Mucosa of rectum (tissue), 2 donors: ENCODE data around the gene KCNG3.

ENCODE experiments used
- H3K27ac ChIP-seq, 2 donors: one replicate each; pipeline ENCODE4 v1.7.0; 2013; ENCODE audit warnings: inconsistent platforms in 2 of 2, low read depth in 2 of 2, low read length in 2 of 2
- H3K27me3 ChIP-seq, 2 donors: one replicate each; pipeline ENCODE4 v1.7.0; 2013; ENCODE audit warnings: low read length in 2 of 2; ENCODE audit not compliant: control insufficient read depth in 2 of 2, insufficient read depth in 2 of 2
- H3K36me3 ChIP-seq, 2 donors: one replicate each; pipeline ENCODE4 v1.7.0; 2013; ENCODE audit warnings: low read length in 2 of 2; ENCODE audit not compliant: control insufficient read depth in 2 of 2, insufficient read depth in 2 of 2
- H3K4me1 ChIP-seq, 2 donors: one replicate each; pipeline ENCODE4 v1.7.0; 2013; ENCODE audit warnings: low read length in 2 of 2, mild to moderate bottlenecking in 1 of 2; ENCODE audit not compliant: control insufficient read depth in 2 of 2, insufficient read depth in 2 of 2
- H3K4me3 ChIP-seq, 2 donors: one replicate each; pipeline ENCODE4 v1.7.0; 2013; ENCODE audit warnings: low read length in 2 of 2
- H3K9ac ChIP-seq, 2 donors: one replicate each; pipeline ENCODE4 v1.7.0; 2013; ENCODE audit warnings: low read length in 2 of 2, low read depth in 1 of 2, mild to moderate bottlenecking in 1 of 2
- H3K9me3 ChIP-seq, 2 donors: one replicate each; pipeline ENCODE4 v1.7.0; 2013; ENCODE audit warnings: low read length in 2 of 2; ENCODE audit not compliant: control insufficient read depth in 2 of 2
- donor health status: healthy.
- donor health status: Normal muscosa, but diverticular disease.

KCNG3 gene

GRCh38 chr2:42452545-42452944, 41.2 kb downstream of the KCNG3 start:
- no peak overlapping the region for H3K4me3 ChIP-seq
- H3K9ac ChIP-seq = no peak overlapping the region
- H3K9me3 ChIP-seq = no peaks in the 10 kb centered on the region
- H3K36me3 ChIP-seq = no peaks in the 10 kb centered on the region
- no peaks in the 10 kb centered on the region for H3K4me1 ChIP-seq
- H3K27me3 ChIP-seq = no peaks in the 10 kb centered on the region
- no peak overlapping the region for H3K27ac ChIP-seq

GRCh38 chr2:42450136-42450535, 43.6 kb downstream of the KCNG3 start:
- no peaks in the 10 kb centered on the region for H3K27me3 ChIP-seq
- H3K27ac ChIP-seq = no peak overlapping the region
- H3K4me1 ChIP-seq = peaks cover 0 to 6% of the 10 kb centered on the region in 2 donors
- H3K9ac ChIP-seq = no peak overlapping the region
- H3K36me3 ChIP-seq = no peaks in the 10 kb centered on the region
- no peak overlapping the region for H3K4me3 ChIP-seq
- no peaks in the 10 kb centered on the region for H3K9me3 ChIP-seq

GRCh38 chr2:42449163-42450087, 44.4 kb downstream of the KCNG3 start:
- Histone ChIP-seq H3K9ac (no peak overlapping the region), H3K27ac (no peak overlapping the region), H3K36me3 (no peaks in the 10 kb centered on the region), H3K4me1 (peaks cover 0 to 6% of the 10 kb centered on the region in 2 donors), H3K4me3 (no peak overlapping the region), H3K9me3 (no peaks in the 10 kb centered on the region), H3K27me3 (no peaks in the 10 kb centered on the region)

- Histone ChIP-seq H3K4me1 (peaks cover 0 to 6% of the 10 kb centered on the region in 2 donors), H3K27me3 (no peaks in the 10 kb centered on the region), H3K27ac (no peak overlapping the region), H3K36me3 (no peaks in the 10 kb centered on the region), H3K4me3 (no peak overlapping the region), H3K9me3 (no peaks in the 10 kb centered on the region), H3K9ac (no peak overlapping the region)
Observed at GRCh38 chr2:42448163-42448562, 45.6 kb downstream of the KCNG3 start.

GRCh38 chr2:42446503-42447271, 47.1 kb downstream of the KCNG3 start:
- no peaks in the 10 kb centered on the region for H3K36me3 ChIP-seq
- no peaks in the 10 kb centered on the region for H3K9me3 ChIP-seq
- no peak overlapping the region for H3K4me3 ChIP-seq
- peak overlapping the region; percentile 27 to 58 for H3K27ac ChIP-seq
- peaks cover 0 to 6% of the 10 kb centered on the region in 2 donors for H3K4me1 ChIP-seq
- no peak overlapping the region for H3K9ac ChIP-seq
- no peaks in the 10 kb centered on the region for H3K27me3 ChIP-seq

- peaks cover 0 to 6% of the 10 kb centered on the region in 2 donors for H3K4me1 ChIP-seq
Observed at GRCh38 chr2:42443718-42444399, 49.9 kb downstream of the KCNG3 start.

GRCh38 chr2:42442774-42443173, 51.0 kb downstream of the KCNG3 start:
- H3K4me3 ChIP-seq = no peak overlapping the region
- H3K27ac ChIP-seq = no peak overlapping the region
- no peaks in the 10 kb centered on the region for H3K36me3 ChIP-seq
- no peak overlapping the region for H3K9ac ChIP-seq
- H3K9me3 ChIP-seq = no peaks in the 10 kb centered on the region
- no peaks in the 10 kb centered on the region for H3K27me3 ChIP-seq
- H3K4me1 ChIP-seq = peaks cover 0 to 6% of the 10 kb centered on the region in 2 donors

More at GRCh38 chr2:42443718-42444399, 49.9 kb downstream of the KCNG3 start:
- Histone ChIP-seq H3K27me3 (no peaks in the 10 kb centered on the region), H3K36me3 (no peaks in the 10 kb centered on the region), H3K27ac (no peak overlapping the region), H3K4me3 (no peak overlapping the region), H3K9me3 (no peaks in the 10 kb centered on the region), H3K9ac (no peak overlapping the region)

- no peaks in the 10 kb centered on the region for H3K4me1 ChIP-seq
- no peaks in the 10 kb centered on the region for H3K9me3 ChIP-seq
- no peak overlapping the region for H3K9ac ChIP-seq
- H3K27ac ChIP-seq = no peak overlapping the region
- no peaks in the 10 kb centered on the region for H3K27me3 ChIP-seq
- no peaks in the 10 kb centered on the region for H3K36me3 ChIP-seq
- no peak overlapping the region for H3K4me3 ChIP-seq
Observed at GRCh38 chr2:42438685-42439084, 55.1 kb downstream of the KCNG3 start.

GRCh38 chr2:42436370-42436769, 57.4 kb downstream of the KCNG3 start:
- Histone ChIP-seq H3K9ac (no peak overlapping the region), H3K4me3 (no peak overlapping the region), H3K36me3 (no peaks in the 10 kb centered on the region), H3K27me3 (no peaks in the 10 kb centered on the region), H3K9me3 (no peaks in the 10 kb centered on the region), H3K27ac (no peak overlapping the region), H3K4me1 (no peaks in the 10 kb centered on the region)

GRCh38 chr2:42435628-42436027, 58.2 kb downstream of the KCNG3 start:
- Histone ChIP-seq H3K4me3 (no peak overlapping the region), H3K27me3 (no peaks in the 10 kb centered on the region), H3K9me3 (no peaks in the 10 kb centered on the region), H3K9ac (no peak overlapping the region), H3K36me3 (no peaks in the 10 kb centered on the region), H3K27ac (no peak overlapping the region), H3K4me1 (no peaks in the 10 kb centered on the region)
